K562 (cell line): Measurements from ENCODE around the gene PLK5. TPM values are rescaled to one million over a fixed set of nuclear protein-coding genes. Genes with fewer than 3 reads are reported as not detected.

ENCODE experiments used
- ATF7 ChIP-seq: fragments of 450-650 bp; IDR thresholded peaks from 2 replicates; pipeline ENCODE4 v1.7.1; 2014; ENCODE audit warnings: mild to moderate bottlenecking, moderate library complexity
- BMI1 ChIP-seq: fragments of 150-350 bp; IDR thresholded peaks from 2 replicates; pipeline ENCODE4 v1.6.1; 2014; ENCODE audit warnings: low read length
- CBX2 ChIP-seq: fragments of 200-600 bp; sonication (generic); IDR thresholded peaks from one replicate; pipeline ENCODE4 v1.6.1; 2012; ENCODE audit warnings: mild to moderate bottlenecking, low read length, inconsistent platforms; ENCODE audit not compliant: insufficient read depth, poor library complexity, severe bottlenecking
- CHD2 ChIP-seq: IDR thresholded peaks from 2 replicates; pipeline ENCODE4 v1.6.1; 2011; ENCODE audit warnings: low read depth, low read length
- CHD4 ChIP-seq: fragments of 200-600 bp; sonication (generic); IDR thresholded peaks from 3 replicates; pipeline ENCODE4 v1.6.1; 2012; ENCODE audit warnings: low read depth, mild to moderate bottlenecking, mixed read lengths, low read length, inconsistent platforms; ENCODE audit not compliant: insufficient read depth, insufficient replicate concordance, poor library complexity, severe bottlenecking
- CREBBP ChIP-seq: IDR thresholded peaks from one replicate; pipeline ENCODE4 v1.6.1; 2012; ENCODE audit warnings: low read depth, mild to moderate bottlenecking, control low read depth, inconsistent platforms, low read length
- E2F6 ChIP-seq, 2 experiments: IDR thresholded peaks; 2 replicates each; pipeline ENCODE4 v1.6.1; 2011; ENCODE audit warnings: borderline replicate concordance in 1 of 2, control low read depth in 1 of 2, low read depth in 1 of 2, low read length in 1 of 2, mild to moderate bottlenecking in 1 of 2, mixed read lengths in 1 of 2, moderate library complexity in 1 of 2; ENCODE audit not compliant: insufficient read depth in 1 of 2, insufficient read length in 1 of 2, poor library complexity in 1 of 2, severe bottlenecking in 1 of 2; ENCODE audit errors: extremely low read depth in 1 of 2
- EP400 ChIP-seq: fragments of 450-650 bp; IDR thresholded peaks from 2 replicates; pipeline ENCODE4 v1.6.1; 2017; ENCODE audit warnings: antibody characterized with exemption, mild to moderate bottlenecking, moderate library complexity
- GABPB2 ChIP-seq: fragments of 250-450 bp; sonication (Bioruptor Pico); conservative IDR thresholded peaks from 2 replicates; pipeline ENCODE4 v1.5.1; 2021; ENCODE audit warnings: mild to moderate bottlenecking
- HINFP ChIP-seq: fragments of 450-650 bp; conservative IDR thresholded peaks from 2 replicates; pipeline ENCODE4 v1.6.1; 2016; ENCODE audit warnings: missing genetic modification characterization, low read depth, mild to moderate bottlenecking, control low read depth, missing compliant biosample characterization
- MAX ChIP-seq: sonication (generic); formaldehyde crosslinking; IDR thresholded peaks from 2 replicates; pipeline ENCODE4 v1.9.0; 2022; ENCODE audit warnings: mild to moderate bottlenecking, missing genetic modification reagents
- MTF1 ChIP-seq: fragments of 250-450 bp; sonication (Bioruptor Pico); IDR thresholded peaks from 2 replicates; pipeline ENCODE4 v1.9.0; 2021; ENCODE audit warnings: moderate library complexity, mild to moderate bottlenecking, inconsistent platforms, borderline replicate concordance
- MYC ChIP-seq, 2 experiments: fragments of 250-450 bp in 1 of 2; sonication (Bioruptor Pico) in 1 of 2; IDR thresholded peaks; 2 replicates each; pipeline versions ENCODE4 v1.5.1 to v1.6.1; 2012 to 2021; ENCODE audit warnings: low read depth in 2 of 2, borderline replicate concordance in 1 of 2, improper control_type of control experiment in 1 of 2, low read length in 1 of 2, mild to moderate bottlenecking in 1 of 2, moderate library complexity in 1 of 2
- PHF20 ChIP-seq: fragments of 450-650 bp; IDR thresholded peaks from 2 replicates; pipeline ENCODE4 v1.6.1; 2018; ENCODE audit not compliant: partially characterized antibody
- PHTF2 ChIP-seq: fragments of 250-450 bp; sonication (Bioruptor Pico); IDR thresholded peaks from 2 replicates; pipeline ENCODE4 v1.5.0; 2021; ENCODE audit warnings: mild to moderate bottlenecking
- TCF7 ChIP-seq: sonication (generic); IDR thresholded peaks from 2 replicates; pipeline ENCODE4 v1.6.1; 2016; ENCODE audit warnings: antibody characterized with exemption, borderline replicate concordance
- USF1 ChIP-seq: sonication (generic); formaldehyde crosslinking; IDR thresholded peaks from 2 replicates; pipeline ENCODE4 v1.9.0; 2022; ENCODE audit warnings: mild to moderate bottlenecking, missing genetic modification reagents
- ZBTB26 ChIP-seq: fragments of 450-650 bp; formaldehyde crosslinking; IDR thresholded peaks from 2 replicates; pipeline ENCODE4 v1.4.0; 2022; ENCODE audit warnings: missing genetic modification characterization
- ZFP36 ChIP-seq: fragments of 150-350 bp; IDR thresholded peaks from 2 replicates; pipeline ENCODE4 v1.6.1; 2018; ENCODE audit warnings: low read length, low read depth; ENCODE audit not compliant: partially characterized antibody
- ZNF655 ChIP-seq: fragments of 250-450 bp; sonication (Bioruptor Pico); IDR thresholded peaks from 2 replicates; pipeline ENCODE4 v1.5.0; 2021
- polyA plus RNA-seq, 8 experiments: library from polyadenylated mRNA; depleted of rRNA in 4 of 8; stranded (reverse) in 5 of 8; unstranded in 3 of 8; fragments of >200 nt; fragmentation: Nextera tagmentation in 2 of 8; fragmentation: Illumina TruSeq in 1 of 8; extraction: Ambion mirVana in 2 of 8; extraction: Trizol in 1 of 8; gene quantifications; 2 replicates each; pipeline versions ENCODE4 v1.2.1 to v1.2.3, GENCODE V29; 2011 to 2014; ENCODE audit warnings: inconsistent platforms in 1 of 8, missing spikeins in 1 of 8
- total RNA-seq, 7 experiments: library from RNA; depleted of rRNA in 6 of 7; stranded (reverse); fragments of >200 nt in 6 of 7; fragmentation: Illumina TruSeq in 2 of 7; extraction: Trizol in 2 of 7; gene quantifications; 2 replicates each; pipeline versions ENCODE4 v1.2.1 to v1.2.3, GENCODE V29; 2011 to 2021; ENCODE audit warnings: low replicate concordance in 1 of 7

Gene PLK5
- total and polyA plus RNA-seq, 9 of the 15 experiments (the other 6 are each of a cell fraction or from before 2014, with no cell fraction given): 0.04 to 0.23 (median 0.11) TPM; not detected in 5

- TF ChIP-seq PHTF2 (CRISPR knock-in tag): no peak
- TF ChIP-seq GABPB2 (CRISPR knock-in tag): no peak
- TF ChIP-seq BMI1: no peak
- no peak for TF ChIP-seq CREBBP
- no peak for TF ChIP-seq USF1 (CRISPR knock-in tag)
- no peak for TF ChIP-seq TCF7
- no peak for TF ChIP-seq CBX2
- no peak for TF ChIP-seq HINFP
- TF ChIP-seq MYC (IDR thresholded peaks at IDR 0.05; ENCODE audit: low read depth, low read length): no peak
- TF ChIP-seq MYC (CRISPR knock-in tag; IDR thresholded peaks at IDR 0.05; ENCODE audit: borderline replicate concordance, low read depth): no peak
- TF ChIP-seq E2F6 (IDR thresholded peaks at IDR 0.05; ENCODE audit: borderline replicate concordance in 1 of 2, extremely low read depth in 1 of 2, insufficient read depth in 1 of 2, insufficient read length in 1 of 2, low read depth in 1 of 2, low read length in 1 of 2, poor library complexity in 1 of 2, severe bottlenecking in 1 of 2): peak; percentile 42 to 87
- no peak for TF ChIP-seq ZBTB26 (CRISPR knock-in tag)
- TF ChIP-seq ATF7: no peak
- TF ChIP-seq PHF20: no peak
- TF ChIP-seq CHD4: peak; percentile 27
- TF ChIP-seq MAX (CRISPR knock-in tag): no peak
- TF ChIP-seq CHD2: no peak
- TF ChIP-seq ZNF655 (CRISPR knock-in tag): no peak
- TF ChIP-seq ZFP36: peak; percentile 45
- no peak for TF ChIP-seq EP400
- TF ChIP-seq MTF1: no peak
These were observed at the start of gene PLK5 (continued) for GRCh38 chr19:1523412-1524286.
